Neural cell (in vitro differentiated cells): ENCODE data around the gene PARL. TPM values are rescaled to one million over a fixed set of nuclear protein-coding genes. Genes with fewer than 3 reads are reported as not detected.

ENCODE experiments used
- H2AFZ ChIP-seq: fragments of 200-600, 300-800 bp; sonication (generic), shearing (Covaris generic); 2 replicates; pipeline ENCODE4 v1.6.0; 2014; ENCODE audit warnings: low read depth, mild to moderate bottlenecking, antibody characterized with exemption, low read length, moderate library complexity
- H3F3A ChIP-seq: fragments of 200-600 bp; shearing (Covaris generic); 2 replicates; pipeline ENCODE4 v1.6.1; 2016; ENCODE audit warnings: mild to moderate bottlenecking, moderate library complexity, mixed read lengths, antibody characterized with exemption, low read length; ENCODE audit not compliant: insufficient read depth, poor library complexity, severe bottlenecking
- H3K27ac ChIP-seq: fragments of 200-600, 300-800 bp; sonication (generic), shearing (Covaris generic); 2 replicates; pipeline ENCODE4 v1.5.1; 2014; ENCODE audit warnings: mild to moderate bottlenecking, low read length, moderate library complexity
- H3K27me3 ChIP-seq: fragments of 300-800, 200-600 bp; sonication (generic), shearing (Covaris generic); 2 replicates; pipeline ENCODE4 v1.6.0; 2014; ENCODE audit warnings: mild to moderate bottlenecking, low read depth, low read length, moderate library complexity; ENCODE audit not compliant: insufficient read depth
- H3K36me3 ChIP-seq: fragments of 300-800, 200-600 bp; sonication (generic), shearing (Covaris generic); 2 replicates; pipeline ENCODE4 v1.5.1; 2014; ENCODE audit warnings: mild to moderate bottlenecking, antibody characterized with exemption, low read length, moderate library complexity; ENCODE audit not compliant: insufficient read depth
- H3K4me2 ChIP-seq: fragments of 300-800, 200-600 bp; sonication (generic), shearing (Covaris generic); 2 replicates; pipeline ENCODE4 v1.6.0; 2014; ENCODE audit warnings: mild to moderate bottlenecking, low read length
- H3K4me3 ChIP-seq: fragments of 300-800, 200-600 bp; sonication (generic), shearing (Covaris generic); 2 replicates; pipeline ENCODE4 v1.5.1; 2014; ENCODE audit warnings: mild to moderate bottlenecking, low read length, moderate library complexity
- H3K79me2 ChIP-seq: fragments of 200-600 bp; shearing (Covaris generic); replicated peaks from 2 replicates; pipeline ENCODE4 v1.6.0; 2014; ENCODE audit warnings: mild to moderate bottlenecking, low read length, moderate library complexity; ENCODE audit not compliant: insufficient read depth
- H3K9ac ChIP-seq: fragments of 300-800, 200-600 bp; sonication (generic), shearing (Covaris generic); 2 replicates; pipeline ENCODE4 v1.6.1; 2016; ENCODE audit warnings: mild to moderate bottlenecking, low read length, mixed read lengths
- H3K9me2 ChIP-seq: fragments of 200-600 bp; shearing (Covaris generic); 2 replicates; pipeline ENCODE4 v1.6.1; 2016; ENCODE audit warnings: mild to moderate bottlenecking, low read length, mixed read lengths; ENCODE audit not compliant: insufficient read depth
- H3K9me3 ChIP-seq: fragments of 200-600, 300-800 bp; sonication (generic), shearing (Covaris generic); 2 replicates; pipeline ENCODE4 v1.6.1; 2016; ENCODE audit warnings: mild to moderate bottlenecking, mixed run types, low read length, moderate library complexity, mixed read lengths
- H4K20me1 ChIP-seq: fragments of 200-600 bp; shearing (Covaris generic); 2 replicates; pipeline ENCODE4 v1.6.1; 2016; ENCODE audit warnings: mild to moderate bottlenecking, mixed run types; ENCODE audit not compliant: insufficient read depth
- EP300 ChIP-seq: fragments of 450-650 bp; conservative IDR thresholded peaks from 2 replicates; pipeline ENCODE4 v1.6.1; 2014; ENCODE audit warnings: antibody characterized with exemption, mild to moderate bottlenecking, moderate library complexity; ENCODE audit not compliant: poor library complexity, severe bottlenecking
- EZH2 ChIP-seq: fragments of 200-600, 300-800 bp; shearing (Covaris generic), sonication (generic); IDR thresholded peaks from 2 replicates; pipeline ENCODE4 v1.6.1; 2014; ENCODE audit warnings: antibody characterized with exemption, low read length, borderline replicate concordance, mild to moderate bottlenecking; ENCODE audit not compliant: insufficient read depth, poor library complexity, severe bottlenecking
- MXI1 ChIP-seq: fragments of 450-650 bp; conservative IDR thresholded peaks from 2 replicates; pipeline ENCODE4 v1.6.1; 2014; ENCODE audit warnings: antibody characterized with exemption, mild to moderate bottlenecking; ENCODE audit not compliant: poor library complexity, severe bottlenecking
- POLR2AphosphoS5 ChIP-seq: IDR thresholded peaks from 2 replicates; pipeline ENCODE4 v1.6.1; 2012
- RAD21 ChIP-seq: fragments of 450-650 bp; conservative IDR thresholded peaks from 2 replicates; pipeline ENCODE4 v1.6.1; 2014; ENCODE audit warnings: antibody characterized with exemption, mild to moderate bottlenecking, moderate library complexity
- SMC3 ChIP-seq: fragments of 450-650 bp; conservative IDR thresholded peaks from 2 replicates; pipeline ENCODE4 v1.6.1; 2014; ENCODE audit warnings: antibody characterized with exemption, mild to moderate bottlenecking, moderate library complexity; ENCODE audit not compliant: poor library complexity
- TAF1 ChIP-seq: IDR thresholded peaks from 2 replicates; pipeline ENCODE4 v1.6.1; 2012; ENCODE audit warnings: low read depth
- polyA plus RNA-seq: library from polyadenylated mRNA; depleted of rRNA; stranded (reverse); fragments of >200 nt; gene quantifications from 2 replicates; pipeline ENCODE4 v1.2.3, GENCODE V29; 2014
- TF ChIP-seq, protein P1 (sequence below): fragments of 450-650 bp; IDR thresholded peaks from 2 replicates; pipeline ENCODE4 v1.5.1; 2014; ENCODE audit warnings: antibody characterized with exemption, mild to moderate bottlenecking, moderate library complexity; ENCODE audit not compliant: poor library complexity, severe bottlenecking
- TF ChIP-seq, protein P2 (sequence below): IDR thresholded peaks from 2 replicates; pipeline ENCODE4 v1.6.1; 2012; ENCODE audit warnings: borderline replicate concordance

The PARL gene
- polyA plus RNA-seq, 1 donor from 2014 or later, result 59.2 TPM

DNA sequence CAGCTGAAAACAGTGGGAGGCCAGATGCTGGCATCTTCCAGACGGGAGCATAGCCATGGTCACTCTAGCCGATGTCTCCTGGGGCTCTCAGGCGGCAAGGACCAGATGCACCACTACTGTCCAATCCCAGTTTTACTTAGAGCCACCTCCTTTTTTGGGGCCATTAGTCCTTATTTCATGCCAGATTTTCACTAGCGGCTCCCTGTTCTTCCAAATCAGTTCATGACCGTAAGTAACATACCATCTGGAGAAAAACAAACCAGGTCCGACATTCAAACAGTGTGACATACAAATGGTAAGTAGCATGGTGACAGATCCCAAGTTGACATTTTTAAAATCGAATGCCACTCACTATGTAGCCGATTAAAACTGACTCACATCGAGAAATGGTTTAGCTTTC lies 55.2 kb downstream of the PARL start:
- Histone ChIP-seq H3F3A (no peaks in the 10 kb centered on the region), H3K9me3 (no peaks in the 10 kb centered on the region), H3K9me2 (no peaks in the 10 kb centered on the region)

DNA sequence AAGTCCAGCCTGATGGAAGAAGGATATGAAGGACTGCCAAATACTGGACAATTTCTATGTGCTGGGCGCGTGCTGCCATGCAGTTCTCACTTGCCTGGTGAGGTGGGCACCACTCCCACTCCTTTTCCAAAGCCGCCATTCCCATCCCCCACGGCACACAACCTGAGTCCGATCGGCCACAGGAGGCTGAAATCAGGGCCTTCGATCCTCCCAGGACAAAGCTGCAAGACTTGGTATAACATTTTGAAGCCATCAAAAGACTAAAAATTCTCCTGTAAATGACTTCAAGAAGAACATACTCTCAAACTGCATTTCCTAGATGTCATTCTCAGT lies 56.2 kb downstream of the PARL start:
- Histone ChIP-seq H2AFZ (no peak overlapping the region), H3K4me2 (no peak overlapping the region), H3K9me3 (no peaks in the 10 kb centered on the region), H3K9ac (no peak overlapping the region), H3K27me3 (peaks cover 15% of the 10 kb centered on the region), H3K9me2 (no peaks in the 10 kb centered on the region), H3F3A (no peaks in the 10 kb centered on the region), H3K79me2 (no peaks in the 10 kb centered on the region), H3K4me3 (no peak overlapping the region), H3K27ac (no peak overlapping the region), H3K36me3 (no peaks in the 10 kb centered on the region), H4K20me1 (no peaks in the 10 kb centered on the region)
- TF ChIP-seq MXI1 (no peak), RAD21 (no peak), EP300 (no peak), TAF1 (no peak), POLR2AphosphoS5 (no peak), EZH2 (no peak), SMC3 (no peak)
- TF ChIP-seq, protein P1, sequence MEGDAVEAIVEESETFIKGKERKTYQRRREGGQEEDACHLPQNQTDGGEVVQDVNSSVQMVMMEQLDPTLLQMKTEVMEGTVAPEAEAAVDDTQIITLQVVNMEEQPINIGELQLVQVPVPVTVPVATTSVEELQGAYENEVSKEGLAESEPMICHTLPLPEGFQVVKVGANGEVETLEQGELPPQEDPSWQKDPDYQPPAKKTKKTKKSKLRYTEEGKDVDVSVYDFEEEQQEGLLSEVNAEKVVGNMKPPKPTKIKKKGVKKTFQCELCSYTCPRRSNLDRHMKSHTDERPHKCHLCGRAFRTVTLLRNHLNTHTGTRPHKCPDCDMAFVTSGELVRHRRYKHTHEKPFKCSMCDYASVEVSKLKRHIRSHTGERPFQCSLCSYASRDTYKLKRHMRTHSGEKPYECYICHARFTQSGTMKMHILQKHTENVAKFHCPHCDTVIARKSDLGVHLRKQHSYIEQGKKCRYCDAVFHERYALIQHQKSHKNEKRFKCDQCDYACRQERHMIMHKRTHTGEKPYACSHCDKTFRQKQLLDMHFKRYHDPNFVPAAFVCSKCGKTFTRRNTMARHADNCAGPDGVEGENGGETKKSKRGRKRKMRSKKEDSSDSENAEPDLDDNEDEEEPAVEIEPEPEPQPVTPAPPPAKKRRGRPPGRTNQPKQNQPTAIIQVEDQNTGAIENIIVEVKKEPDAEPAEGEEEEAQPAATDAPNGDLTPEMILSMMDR, result no peak
- TF ChIP-seq, protein P2, sequence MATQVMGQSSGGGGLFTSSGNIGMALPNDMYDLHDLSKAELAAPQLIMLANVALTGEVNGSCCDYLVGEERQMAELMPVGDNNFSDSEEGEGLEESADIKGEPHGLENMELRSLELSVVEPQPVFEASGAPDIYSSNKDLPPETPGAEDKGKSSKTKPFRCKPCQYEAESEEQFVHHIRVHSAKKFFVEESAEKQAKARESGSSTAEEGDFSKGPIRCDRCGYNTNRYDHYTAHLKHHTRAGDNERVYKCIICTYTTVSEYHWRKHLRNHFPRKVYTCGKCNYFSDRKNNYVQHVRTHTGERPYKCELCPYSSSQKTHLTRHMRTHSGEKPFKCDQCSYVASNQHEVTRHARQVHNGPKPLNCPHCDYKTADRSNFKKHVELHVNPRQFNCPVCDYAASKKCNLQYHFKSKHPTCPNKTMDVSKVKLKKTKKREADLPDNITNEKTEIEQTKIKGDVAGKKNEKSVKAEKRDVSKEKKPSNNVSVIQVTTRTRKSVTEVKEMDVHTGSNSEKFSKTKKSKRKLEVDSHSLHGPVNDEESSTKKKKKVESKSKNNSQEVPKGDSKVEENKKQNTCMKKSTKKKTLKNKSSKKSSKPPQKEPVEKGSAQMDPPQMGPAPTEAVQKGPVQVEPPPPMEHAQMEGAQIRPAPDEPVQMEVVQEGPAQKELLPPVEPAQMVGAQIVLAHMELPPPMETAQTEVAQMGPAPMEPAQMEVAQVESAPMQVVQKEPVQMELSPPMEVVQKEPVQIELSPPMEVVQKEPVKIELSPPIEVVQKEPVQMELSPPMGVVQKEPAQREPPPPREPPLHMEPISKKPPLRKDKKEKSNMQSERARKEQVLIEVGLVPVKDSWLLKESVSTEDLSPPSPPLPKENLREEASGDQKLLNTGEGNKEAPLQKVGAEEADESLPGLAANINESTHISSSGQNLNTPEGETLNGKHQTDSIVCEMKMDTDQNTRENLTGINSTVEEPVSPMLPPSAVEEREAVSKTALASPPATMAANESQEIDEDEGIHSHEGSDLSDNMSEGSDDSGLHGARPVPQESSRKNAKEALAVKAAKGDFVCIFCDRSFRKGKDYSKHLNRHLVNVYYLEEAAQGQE, result no peak

More for the DNA sequence above, 55.2 kb downstream of the PARL start:
- H3K9ac ChIP-seq, result no peak overlapping the region
- H4K20me1 ChIP-seq, result no peaks in the 10 kb centered on the region
- H3K4me3 ChIP-seq, result no peak overlapping the region
- H3K36me3 ChIP-seq, result peaks cover 6% of the 10 kb centered on the region
- H3K27ac ChIP-seq, result no peak overlapping the region
- H2AFZ ChIP-seq, result no peak overlapping the region
- no peaks in the 10 kb centered on the region for H3K79me2 ChIP-seq
- no peak overlapping the region for H3K4me2 ChIP-seq
- H3K27me3 ChIP-seq, result peaks cover 6% of the 10 kb centered on the region
- TF ChIP-seq, protein P2, result no peak
- TF ChIP-seq EZH2, result no peak
- TF ChIP-seq SMC3, result no peak
- TF ChIP-seq EP300, result no peak
- TF ChIP-seq, protein P1, result no peak
- no peak for TF ChIP-seq TAF1
- no peak for TF ChIP-seq MXI1
- no peak for TF ChIP-seq RAD21
- no peak for TF ChIP-seq POLR2AphosphoS5
